Renal cortex interstitium (tissue), 11 donors: ENCODE data around the gene LRRC8B. TPM values are rescaled to one million over a fixed set of nuclear protein-coding genes. Genes with fewer than 3 reads are reported as not detected.

Source experiments
- DNase-seq, 11 donors: peaks; one replicate each; pipeline ENCODE4 v3.0.0-alpha.2; 2013; ENCODE audit warnings: low read depth in 9 of 11, low spot score in 4 of 11; ENCODE audit errors: extremely low read depth in 1 of 11
- polyA plus RNA-seq, 3 donors: library from polyadenylated mRNA; unstranded; fragments of 120-200 nt; gene quantifications; one replicate each; pipeline ENCODE4 v1.2.1, GENCODE V29; 2013; ENCODE audit not compliant: insufficient read length in 3 of 3

LRRC8B gene
- polyA plus RNA-seq, 3 donors: 8.2 to 9.3 (median 8.7) TPM

- peak in 5 of 11 donors; percentile 13 to 46 (median 24) for DNase-seq
Measured at GRCh38 chr1:89598450-89599331, 74.1 kb downstream of the LRRC8B start.

DNA sequence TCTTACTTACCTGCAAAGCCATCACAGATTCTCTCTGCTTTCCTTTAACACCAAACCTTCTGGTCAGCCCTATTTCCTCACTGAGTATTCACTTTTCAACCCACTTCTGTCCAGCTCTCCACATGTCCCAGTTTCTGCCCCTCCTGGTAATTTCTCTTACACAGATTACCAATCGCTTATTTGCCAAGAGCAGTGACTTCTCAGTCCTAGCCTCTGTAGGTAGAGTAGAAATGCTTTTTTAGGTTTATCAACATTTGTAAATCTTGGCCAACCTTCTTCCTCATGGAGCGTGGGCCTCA, 74.7 kb downstream of the LRRC8B start:
- DNase-seq: no peak

GRCh38 chr1:89600451-89601224, 76.0 kb downstream of the LRRC8B start:
- DNase-seq: no peak

DNA sequence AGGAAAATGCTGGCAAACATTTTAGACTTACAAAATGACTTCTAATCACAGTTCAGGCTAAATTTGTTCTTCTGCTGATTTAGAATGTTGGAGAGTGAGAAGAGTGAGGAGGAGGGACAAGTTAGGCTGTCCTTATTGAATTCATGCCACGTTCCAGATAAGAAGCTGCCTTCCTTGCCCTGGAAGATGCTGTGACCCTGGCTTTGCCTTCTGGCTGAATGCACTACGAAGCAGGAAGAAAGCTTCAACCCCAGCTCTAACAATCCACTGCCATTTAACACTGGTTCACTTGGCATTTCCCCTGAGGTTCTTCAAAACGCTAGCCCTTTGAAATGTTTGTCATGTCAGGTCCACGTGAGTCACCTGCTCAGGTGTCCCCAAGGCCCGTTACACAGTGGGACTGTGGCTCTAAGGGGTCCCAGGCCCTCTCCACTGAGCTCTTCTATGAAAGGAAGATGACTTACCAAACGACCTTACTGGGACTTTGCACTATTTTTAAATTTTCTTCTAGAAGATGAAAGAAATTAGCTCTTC, 78.3 kb downstream of the LRRC8B start:
- DNase-seq: no peak

DNA sequence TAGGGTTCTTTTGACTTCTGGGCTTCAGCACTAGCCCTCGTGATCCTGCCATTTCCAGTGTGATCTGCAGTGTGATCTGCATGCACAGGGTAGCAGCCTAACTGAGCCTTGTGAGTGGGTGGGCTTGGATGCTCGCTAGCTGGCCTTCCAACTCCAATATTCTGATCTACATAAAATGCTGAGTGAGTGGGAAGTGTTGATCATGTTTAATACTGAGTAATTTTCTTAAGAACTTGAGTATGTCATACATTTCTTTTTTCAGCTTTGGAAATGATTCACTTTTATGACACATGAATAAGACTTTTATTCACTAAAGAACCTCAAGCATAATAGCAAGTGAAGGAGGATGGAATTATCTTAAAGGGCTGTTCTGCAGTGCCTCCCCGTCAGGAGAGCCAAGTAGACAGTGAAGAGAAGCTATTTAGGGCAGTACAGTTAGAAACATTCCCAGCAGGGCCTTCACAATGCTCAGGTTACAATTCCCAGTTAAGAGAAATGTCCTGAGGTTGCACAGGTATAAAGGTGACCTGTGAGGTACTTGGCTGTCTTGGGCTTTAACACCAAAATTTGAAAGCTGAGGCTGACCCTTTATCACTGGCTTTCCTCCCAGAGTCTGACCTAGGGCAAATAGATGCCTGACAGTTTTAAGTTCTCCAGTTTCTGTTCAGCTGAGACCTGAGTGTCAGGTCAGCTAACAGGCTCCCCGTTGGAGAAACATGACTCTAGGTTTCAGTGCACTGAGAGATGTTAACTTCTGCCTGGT, 79.2 kb downstream of the LRRC8B start:
- no peak for DNase-seq

GRCh38 chr1:89604414-89604735, 79.7 kb downstream of the LRRC8B start:
- DNase-seq: no peak

GRCh38 chr1:89605692-89606091, 81.1 kb downstream of the LRRC8B start:
- no peak for DNase-seq

GRCh38 chr1:89606227-89606980, 81.8 kb downstream of the LRRC8B start:
- no peak for DNase-seq

- DNase-seq: no peak
Measured at GRCh38 chr1:89607156-89607555, 82.5 kb downstream of the LRRC8B start.

DNA sequence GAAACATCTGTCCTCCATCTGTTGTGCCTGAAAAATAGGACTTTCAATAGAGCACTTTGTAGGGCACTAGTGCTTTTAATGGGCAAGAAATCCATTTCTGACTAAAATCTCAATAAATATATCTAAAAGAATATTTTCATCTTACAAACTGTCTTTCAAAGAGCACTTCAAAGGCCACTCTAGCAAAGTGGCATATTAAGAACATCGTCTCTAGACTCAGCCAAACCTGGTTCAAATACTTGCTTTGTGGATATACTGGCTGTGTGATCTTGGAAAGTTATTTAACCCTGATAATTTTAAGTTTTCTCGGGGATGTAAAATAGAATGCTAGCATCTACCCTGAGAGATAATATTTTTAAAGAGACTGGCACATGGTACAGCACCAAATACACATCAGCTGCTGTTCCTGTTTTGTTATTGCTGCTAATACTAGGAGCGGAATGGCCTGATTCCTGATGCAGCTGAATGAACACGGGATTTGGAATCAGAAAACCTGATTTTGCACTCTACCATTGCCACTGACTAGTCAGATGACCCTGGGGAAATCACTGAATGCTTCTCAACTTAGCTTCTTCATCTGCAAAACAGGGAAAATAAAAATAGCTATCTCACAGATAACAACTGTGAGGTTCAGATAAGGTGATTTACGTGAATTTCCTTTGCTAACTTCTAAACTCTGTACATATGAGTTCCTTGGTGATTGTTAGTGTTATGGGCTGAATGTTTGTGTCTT, 83.1 kb downstream of the LRRC8B start:
- DNase-seq: no peak

DNA sequence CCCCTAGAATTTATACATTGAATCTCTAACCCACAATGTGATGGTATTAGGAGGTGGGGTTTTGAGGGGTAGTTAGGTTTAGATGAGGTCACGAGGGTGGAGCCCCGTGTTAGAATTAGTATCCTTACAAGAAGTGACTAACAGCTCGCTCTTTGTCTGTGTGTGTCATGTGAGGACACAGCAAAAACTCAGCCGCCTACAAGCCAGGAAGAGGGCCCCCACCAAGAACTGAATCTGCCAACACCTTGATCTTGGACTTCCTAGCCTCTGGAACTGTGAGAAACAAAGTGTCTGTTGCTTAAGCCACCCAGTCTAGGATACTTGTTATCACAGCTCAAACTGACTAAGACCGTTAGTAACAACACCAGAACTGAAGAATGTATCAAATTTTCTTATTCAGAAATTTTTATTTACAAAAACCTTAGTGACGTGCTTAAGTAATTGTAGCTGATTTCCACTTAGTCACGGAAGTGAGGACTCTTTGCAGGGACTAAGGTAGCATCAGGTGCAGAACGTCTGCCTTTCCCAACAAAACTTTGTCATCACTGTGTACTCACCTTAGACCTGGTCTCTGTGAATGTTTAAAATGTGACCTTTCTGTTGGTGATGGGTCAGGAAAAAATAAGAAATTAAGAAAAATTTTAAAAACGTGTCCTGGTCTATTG, 83.8 kb downstream of the LRRC8B start:
- DNase-seq: no peak

DNA sequence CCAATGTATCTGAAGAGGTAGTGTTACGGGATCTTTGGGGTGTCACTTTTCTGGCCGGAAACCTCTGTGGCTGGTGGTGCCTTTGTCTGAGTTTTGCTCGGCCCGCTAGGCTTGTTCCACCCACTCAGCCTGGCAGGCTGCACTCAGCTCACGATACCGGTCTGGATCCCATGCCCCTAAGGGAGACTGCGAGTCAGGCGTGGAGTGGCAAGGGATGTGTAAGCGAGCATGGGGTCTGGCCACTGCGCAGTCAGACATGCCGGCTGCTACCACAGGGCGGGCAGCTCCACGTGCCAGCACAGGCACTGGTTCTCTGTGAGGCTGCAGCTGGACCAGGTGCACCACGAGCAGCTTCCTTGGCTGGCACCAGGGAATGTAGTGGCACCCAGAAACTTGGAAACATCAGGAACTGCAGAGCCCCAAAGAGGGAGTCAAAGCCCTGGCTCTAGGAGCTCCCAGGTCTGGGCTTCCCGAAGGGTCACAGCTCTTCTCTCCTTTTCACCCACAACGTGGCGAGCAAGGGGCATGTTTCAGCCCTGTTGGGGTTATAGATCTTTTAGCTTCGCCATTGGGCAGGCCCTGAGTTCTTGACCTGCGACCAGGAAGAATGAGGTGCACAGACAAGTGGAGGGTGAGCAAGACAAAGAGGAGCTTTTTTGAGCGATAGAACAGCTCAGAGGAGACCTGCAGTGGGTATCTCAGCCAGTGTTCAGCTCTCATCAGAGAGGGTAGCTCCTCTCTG, 84.5 kb downstream of the LRRC8B start:
- no peak for DNase-seq

DNA sequence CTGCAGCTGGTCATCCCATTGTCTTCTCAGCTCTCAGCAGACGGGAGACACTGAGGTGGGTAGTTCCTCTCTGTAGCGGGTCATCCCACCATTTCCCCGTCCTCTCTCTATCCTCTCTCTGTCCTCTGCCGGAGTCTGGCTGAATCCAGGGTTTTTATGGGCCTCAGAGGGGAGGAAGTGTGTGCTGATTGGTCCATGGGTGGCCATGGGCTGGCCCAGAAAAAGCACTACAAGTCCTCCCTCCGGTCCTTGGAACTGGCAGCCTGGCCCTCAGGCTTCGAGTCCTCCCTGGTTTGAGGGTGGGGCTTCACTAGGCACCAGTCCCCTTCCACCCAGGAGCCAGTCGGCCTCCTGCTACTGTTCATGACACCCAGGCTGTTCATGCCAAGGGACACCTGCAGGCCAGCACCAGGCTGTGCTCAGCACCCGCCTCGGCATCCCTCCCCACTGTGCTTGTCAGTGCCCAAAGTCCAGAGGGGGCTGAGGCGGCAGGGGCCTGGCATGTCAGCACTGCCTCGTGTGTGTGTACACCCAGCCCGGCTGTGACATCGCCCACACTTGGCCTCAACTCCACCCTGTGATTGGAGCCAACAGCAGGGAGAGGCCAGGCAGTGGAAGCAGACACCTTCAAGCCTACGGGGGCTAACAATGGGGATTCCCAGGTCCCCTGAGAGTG, 85.3 kb downstream of the LRRC8B start:
- DNase-seq: no peak

DNA sequence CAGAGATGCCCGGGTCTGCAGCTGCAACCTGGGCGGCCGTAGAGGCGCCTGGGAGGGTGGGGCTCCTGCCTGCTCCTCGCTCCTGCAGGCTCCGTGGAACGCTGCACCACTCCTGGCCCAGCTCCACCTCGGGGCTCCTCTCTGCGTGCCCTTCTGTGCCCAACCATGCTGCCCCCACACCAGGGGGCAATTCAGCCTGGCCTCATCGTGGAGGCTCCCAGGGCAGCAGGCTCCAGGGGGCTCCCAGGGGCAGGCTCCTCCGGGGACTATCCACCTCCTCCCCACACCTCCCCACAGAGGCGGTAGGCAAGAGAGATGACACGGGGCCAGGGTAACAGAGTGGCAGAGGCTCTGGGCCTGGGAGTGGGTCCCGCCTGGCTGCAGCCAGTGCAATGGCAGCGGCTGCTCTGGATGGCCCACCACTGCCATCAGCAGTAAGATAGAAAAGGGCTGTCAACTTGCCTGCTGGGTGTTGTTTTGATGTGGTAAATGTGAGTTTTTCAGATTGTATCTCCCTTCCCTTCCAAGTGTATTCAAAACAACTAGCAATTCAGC, 85.9 kb downstream of the LRRC8B start:
- no peak for DNase-seq

- DNase-seq: no peak
Measured at GRCh38 chr1:89611721-89612120, 87.1 kb downstream of the LRRC8B start.

GRCh38 chr1:89613928-89614327, 89.3 kb downstream of the LRRC8B start:
- DNase-seq: no peak
